ENCODE data around the gene NOS2.
"Not testable (repeated sequence)": the region's sequence is repeated elsewhere in the genome, so short reads cannot be mapped to it uniquely, and the experiment has no call there.

DNA sequence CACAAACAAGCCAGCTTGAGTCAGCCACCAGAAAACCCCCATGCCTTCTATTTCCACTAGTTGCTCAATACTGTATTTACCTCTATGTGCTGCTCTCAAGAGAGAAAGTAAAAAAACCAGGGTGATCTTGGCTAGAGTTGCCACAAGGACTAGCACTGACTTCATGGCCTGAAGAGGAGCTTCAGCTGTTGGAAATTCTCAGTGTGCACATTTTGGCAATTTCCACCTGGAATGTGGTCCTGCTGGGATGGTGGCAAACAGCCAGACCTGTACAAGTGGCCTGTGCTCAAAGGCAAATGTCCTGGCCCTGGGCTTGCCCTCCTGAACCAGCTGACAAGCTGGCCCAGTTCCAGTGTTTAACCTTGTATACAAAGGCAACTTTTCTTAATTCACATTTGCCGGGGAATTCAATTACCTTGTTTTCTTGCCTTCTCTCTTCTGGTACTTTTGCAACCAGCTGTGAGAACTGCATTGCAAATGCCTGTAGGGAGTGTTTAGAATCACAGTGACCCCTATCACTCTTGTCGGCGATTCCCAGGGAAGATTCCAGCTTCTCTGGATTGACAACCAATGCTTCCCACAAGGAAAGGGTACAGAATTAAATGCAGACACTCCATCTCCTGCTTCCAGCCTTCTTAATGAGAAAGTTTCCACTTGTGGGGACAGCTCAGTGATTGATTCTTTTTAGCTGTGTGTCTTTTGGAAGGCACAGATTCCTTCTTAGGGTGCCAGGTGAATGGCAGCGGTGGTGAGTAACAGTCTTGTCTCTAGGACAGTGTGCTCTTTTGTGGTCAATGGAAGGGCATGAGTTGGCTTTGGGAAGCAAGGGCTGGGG lies 39.5 kb upstream of the NOS2 start:
- TF ChIP-seq POLR2AphosphoS5 (IDR thresholded peaks at IDR 0.05; ENCODE audit: insufficient read depth in 1 of 2, low read depth in 1 of 2); POLR2A (IDR thresholded peaks at IDR 0.05): not testable (repeated sequence)
- TF ChIP-seq, protein P1, sequence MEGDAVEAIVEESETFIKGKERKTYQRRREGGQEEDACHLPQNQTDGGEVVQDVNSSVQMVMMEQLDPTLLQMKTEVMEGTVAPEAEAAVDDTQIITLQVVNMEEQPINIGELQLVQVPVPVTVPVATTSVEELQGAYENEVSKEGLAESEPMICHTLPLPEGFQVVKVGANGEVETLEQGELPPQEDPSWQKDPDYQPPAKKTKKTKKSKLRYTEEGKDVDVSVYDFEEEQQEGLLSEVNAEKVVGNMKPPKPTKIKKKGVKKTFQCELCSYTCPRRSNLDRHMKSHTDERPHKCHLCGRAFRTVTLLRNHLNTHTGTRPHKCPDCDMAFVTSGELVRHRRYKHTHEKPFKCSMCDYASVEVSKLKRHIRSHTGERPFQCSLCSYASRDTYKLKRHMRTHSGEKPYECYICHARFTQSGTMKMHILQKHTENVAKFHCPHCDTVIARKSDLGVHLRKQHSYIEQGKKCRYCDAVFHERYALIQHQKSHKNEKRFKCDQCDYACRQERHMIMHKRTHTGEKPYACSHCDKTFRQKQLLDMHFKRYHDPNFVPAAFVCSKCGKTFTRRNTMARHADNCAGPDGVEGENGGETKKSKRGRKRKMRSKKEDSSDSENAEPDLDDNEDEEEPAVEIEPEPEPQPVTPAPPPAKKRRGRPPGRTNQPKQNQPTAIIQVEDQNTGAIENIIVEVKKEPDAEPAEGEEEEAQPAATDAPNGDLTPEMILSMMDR (IDR thresholded peaks at IDR 0.05) = not testable (repeated sequence)

Data from vagina (tissue), 2 donors.